ENCODE measurements around the gene U2AF1L4. TPM values are rescaled to one million over a fixed set of nuclear protein-coding genes. Genes with fewer than 3 reads are reported as not detected.
A peak's percentile ranks its signal among the peaks of the same experiment; 100 is the strongest.

Gene U2AF1L4
- polyA plus RNA-seq, 1 donor from 2014 or later: 57.0 TPM

- H3K36me3 ChIP-seq (ENCODE audit: insufficient read depth, low read length): no peaks in the 10 kb centered on the region
- H3K27ac ChIP-seq (ENCODE audit: low read length): no peak overlapping the region
- H3K27me3 ChIP-seq (ENCODE audit: insufficient read depth, low read depth, low read length): no peaks in the 10 kb centered on the region
- no peak overlapping the region for H2AFZ ChIP-seq (ENCODE audit: low read depth, low read length)
- no peaks in the 10 kb centered on the region for H3K9me3 ChIP-seq (ENCODE audit: low read length)
- H4K20me1 ChIP-seq (ENCODE audit: insufficient read depth): no peaks in the 10 kb centered on the region
- no peak overlapping the region for H3K4me2 ChIP-seq (ENCODE audit: low read length)
- H3K9me2 ChIP-seq (ENCODE audit: insufficient read depth, low read length): no peaks in the 10 kb centered on the region
- peaks cover 22% of the 10 kb centered on the region for H3K79me2 ChIP-seq (replicated peaks; ENCODE audit: insufficient read depth, low read length)
- H3K4me3 ChIP-seq (ENCODE audit: low read length): peak overlapping the region; percentile 99
- no peaks in the 10 kb centered on the region for H3F3A ChIP-seq (ENCODE audit: insufficient read depth, low read length, poor library complexity, severe bottlenecking)
- peak overlapping the region; percentile 75 for H3K9ac ChIP-seq (ENCODE audit: low read length)
- TF ChIP-seq REST (IDR thresholded peaks at IDR 0.05; ENCODE audit: borderline replicate concordance) (no peak), TAF1 (IDR thresholded peaks at IDR 0.05; ENCODE audit: low read depth) (no peak), SMC3 (conservative IDR thresholded peaks at IDR 0.05; ENCODE audit: poor library complexity) (no peak), MXI1 (conservative IDR thresholded peaks at IDR 0.05; ENCODE audit: poor library complexity, severe bottlenecking) (no peak), EP300 (conservative IDR thresholded peaks at IDR 0.05; ENCODE audit: poor library complexity, severe bottlenecking) (no peak), RAD21 (conservative IDR thresholded peaks at IDR 0.05) (no peak), EZH2 (IDR thresholded peaks at IDR 0.05; ENCODE audit: borderline replicate concordance, insufficient read depth, low read length, poor library complexity, severe bottlenecking) (no peak), CTCF (IDR thresholded peaks at IDR 0.05; ENCODE audit: poor library complexity, severe bottlenecking) (no peak), POLR2AphosphoS5 (IDR thresholded peaks at IDR 0.05) (no peak)
These were observed 29.8 kb downstream of the U2AF1L4 start for GRCh38 chr19:35715355-35715809.

- no peaks in the 10 kb centered on the region for H3F3A ChIP-seq (ENCODE audit: insufficient read depth, low read length, poor library complexity, severe bottlenecking)
- no peak overlapping the region for H3K4me2 ChIP-seq (ENCODE audit: low read length)
- peaks cover 17% of the 10 kb centered on the region for H3K79me2 ChIP-seq (replicated peaks; ENCODE audit: insufficient read depth, low read length)
- H3K27me3 ChIP-seq (ENCODE audit: insufficient read depth, low read depth, low read length): no peaks in the 10 kb centered on the region
- H3K36me3 ChIP-seq (ENCODE audit: insufficient read depth, low read length): no peaks in the 10 kb centered on the region
- H3K9ac ChIP-seq (ENCODE audit: low read length): no peak overlapping the region
- TF ChIP-seq TAF1 (IDR thresholded peaks at IDR 0.05; ENCODE audit: low read depth) (no peak), SMC3 (conservative IDR thresholded peaks at IDR 0.05; ENCODE audit: poor library complexity) (no peak), EP300 (conservative IDR thresholded peaks at IDR 0.05; ENCODE audit: poor library complexity, severe bottlenecking) (no peak), RAD21 (conservative IDR thresholded peaks at IDR 0.05) (no peak), CTCF (IDR thresholded peaks at IDR 0.05; ENCODE audit: poor library complexity, severe bottlenecking) (peak; percentile 19), POLR2AphosphoS5 (IDR thresholded peaks at IDR 0.05) (no peak), REST (IDR thresholded peaks at IDR 0.05; ENCODE audit: borderline replicate concordance) (no peak), MXI1 (conservative IDR thresholded peaks at IDR 0.05; ENCODE audit: poor library complexity, severe bottlenecking) (no peak)
- H3K9me3 ChIP-seq (ENCODE audit: low read length): no peaks in the 10 kb centered on the region
- H3K9me2 ChIP-seq (ENCODE audit: insufficient read depth, low read length): no peaks in the 10 kb centered on the region
- H4K20me1 ChIP-seq (ENCODE audit: insufficient read depth): no peaks in the 10 kb centered on the region
- H3K27ac ChIP-seq (ENCODE audit: low read length): no peak overlapping the region
- no peak overlapping the region for H3K4me3 ChIP-seq (ENCODE audit: low read length)
- no peak overlapping the region for H2AFZ ChIP-seq (ENCODE audit: low read depth, low read length)
These were observed 30.4 kb downstream of the U2AF1L4 start for GRCh38 chr19:35714601-35715354.
